B cell (primary cell): Measurements from ENCODE around the gene PA2G4. TPM values are rescaled to one million over a fixed set of nuclear protein-coding genes. Genes with fewer than 3 reads are reported as not detected.

Experiments
- ATAC-seq: fragments of 200-7000 bp; cut with Tn5 transposase; one replicate; pipeline ENCODE4 v1.10.0; 2021; ENCODE audit warnings: low read depth, mild to moderate bottlenecking, moderate number of reproducible peaks, moderate library complexity
- CTCF ChIA-PET: fragments of 350-600 bp; sonication (Branson Sonifier 250); formaldehyde crosslinking; loops from one replicate; lab custom pipeline; 2021; ENCODE audit warnings: antibody characterized with exemption, inconsistent platforms; lab: Charles Lee
- POLR2A ChIA-PET: fragments of 350-600 bp; sonication (Branson Sonifier 250); formaldehyde crosslinking; loops from one replicate; lab custom pipeline; 2021; ENCODE audit warnings: antibody characterized with exemption; lab: Charles Lee
- DNase-seq: peaks from one replicate; pipeline ENCODE4 v3.0.0; 2013
- H2AFZ ChIP-seq: 2 replicates; pipeline ENCODE4 v1.6.1; 2012; ENCODE audit warnings: mild to moderate bottlenecking, low read depth, low read length; ENCODE audit not compliant: insufficient read depth, poor library complexity, severe bottlenecking
- H3K27ac ChIP-seq, 2 donors: 1 replicate in 1 of 2; 2 replicates in 1 of 2; pipeline ENCODE4 v1.5.1; 2012 to 2013; ENCODE audit warnings: low read length in 2 of 2, mild to moderate bottlenecking in 2 of 2, moderate library complexity in 1 of 2
- H3K27me3 ChIP-seq, 4 experiments: fragments of 200-600 bp in 1 of 4; sonication (generic) in 1 of 4; replicated peaks in 1 of 4; 1 replicate in 2 of 4; 2 replicates in 2 of 4; pipeline versions ENCODE4 v1.6.1 to v1.7.0; 2013 to 2016; ENCODE audit warnings: low read length in 3 of 4, mild to moderate bottlenecking in 2 of 4, mixed read lengths in 1 of 4, moderate library complexity in 1 of 4; ENCODE audit not compliant: insufficient read depth in 4 of 4, control insufficient read depth in 3 of 4; ENCODE audit errors: control extremely low read depth in 1 of 4
- H3K36me3 ChIP-seq, 2 experiments: replicated peaks in 1 of 2; 1 replicate in 1 of 2; 2 replicates in 1 of 2; pipeline versions ENCODE4 v1.6.1 to v1.7.1; 2013; ENCODE audit warnings: low read length in 1 of 2; ENCODE audit not compliant: insufficient read depth in 2 of 2, control insufficient read depth in 1 of 2; ENCODE audit errors: control extremely low read depth in 1 of 2, extremely low read depth in 1 of 2
- H3K4me1 ChIP-seq, 2 donors: fragments of 200-600 bp in 1 of 2; sonication (generic) in 1 of 2; 1 replicate in 1 of 2; 2 replicates in 1 of 2; pipeline versions ENCODE4 v1.5.1 to v1.6.1; 2013 to 2017; ENCODE audit warnings: low read length in 2 of 2; ENCODE audit not compliant: control insufficient read depth in 2 of 2, insufficient read depth in 2 of 2
- H3K4me2 ChIP-seq: replicated peaks from 2 replicates; pipeline ENCODE3; 2012; ENCODE audit warnings: mild to moderate bottlenecking, low read depth, low read length; ENCODE audit not compliant: poor library complexity, severe bottlenecking
- H3K4me3 ChIP-seq, 5 experiments: fragments of 200-600 bp in 1 of 5; sonication (generic) in 1 of 5; 1 replicate in 3 of 5; 2 replicates in 2 of 5; pipeline versions ENCODE4 v1.5.1 to v1.7.0; 2011 to 2016; ENCODE audit warnings: low read length in 4 of 5, mild to moderate bottlenecking in 4 of 5, low read depth in 2 of 5, control low read depth in 1 of 5, moderate library complexity in 1 of 5; ENCODE audit not compliant: insufficient read depth in 1 of 5; ENCODE audit errors: control extremely low read depth in 1 of 5, extremely low read depth in 1 of 5
- H3K79me2 ChIP-seq: fragments of 200-600 bp; sonication (generic); one replicate; pipeline ENCODE4 v1.6.0; 2016; ENCODE audit warnings: low read length; ENCODE audit not compliant: control insufficient read depth, insufficient read depth
- H3K9ac ChIP-seq: fragments of 200-600 bp; sonication (generic); 2 replicates; pipeline ENCODE4 v1.6.1; 2017; ENCODE audit warnings: mild to moderate bottlenecking, low read length, moderate library complexity
- H3K9me3 ChIP-seq, 3 donors: one replicate each; pipeline versions ENCODE4 v1.6.1 to v1.7.1; 2013; ENCODE audit warnings: low read length in 2 of 3; ENCODE audit not compliant: control insufficient read depth in 2 of 3, insufficient read depth in 1 of 3; ENCODE audit errors: control extremely low read depth in 1 of 3
- H4K20me1 ChIP-seq: 2 replicates; pipeline ENCODE4 v1.6.0; 2012; ENCODE audit warnings: mild to moderate bottlenecking, low read length; ENCODE audit not compliant: insufficient read depth, control insufficient read depth, poor library complexity, severe bottlenecking
- H3K27ac Mint-ChIP-seq: one replicate; pipeline ENCODE4 v1.8.0; 2021; ENCODE audit warnings: mixed read lengths
- H3K27me3 Mint-ChIP-seq: one replicate; pipeline ENCODE4 v1.8.0; 2021; ENCODE audit warnings: mixed read lengths
- H3K4me1 Mint-ChIP-seq: one replicate; pipeline ENCODE4 v1.8.0; 2021; ENCODE audit warnings: mixed read lengths
- H3K4me3 Mint-ChIP-seq: one replicate; pipeline ENCODE4 v1.8.0; 2021; ENCODE audit warnings: mixed read lengths
- H3K9me3 Mint-ChIP-seq: one replicate; pipeline ENCODE4 v1.8.0; 2022; ENCODE audit warnings: mixed read lengths; ENCODE audit not compliant: insufficient read depth
- EZH2 ChIP-seq: IDR thresholded peaks from 2 replicates; pipeline ENCODE4 v1.6.1; 2012; ENCODE audit warnings: borderline replicate concordance, low read depth, mild to moderate bottlenecking, moderate library complexity, low read length; ENCODE audit not compliant: insufficient read depth, poor library complexity, severe bottlenecking
- WGBS: methylation state at CpG from one replicate; pipeline ENCODE4 v1.1.5; 2013; ENCODE audit warnings: missing lambda C conversion rate; ENCODE audit not compliant: insufficient coverage; 5-methylcytosine and 5-hydroxymethylcytosine counted together
- intact Hi-C: fragments of 100-400 bp; cut with micrococcal nuclease; formaldehyde crosslinking; loops from one replicate; pipeline ENCODE4 v1.10.0; 2022
- polyA plus RNA-seq: library from polyadenylated mRNA; depleted of rRNA; stranded (reverse); fragments of >200 nt; gene quantifications from 2 replicates; pipeline ENCODE4 v1.2.3, GENCODE V29; 2012
- total RNA-seq, 2 donors: library from RNA; stranded (reverse); fragments of 120-200 nt in 1 of 2; gene quantifications; 1 replicate in 1 of 2; 2 replicates in 1 of 2; pipeline versions ENCODE4 v1.2.3 to v1.2.4, GENCODE V29; 2013 to 2022
- TF ChIP-seq, protein P1 (sequence below): fragments of 200-600 bp; IDR thresholded peaks from one replicate; pipeline ENCODE4 v1.8.0; 2022; ENCODE audit warnings: antibody characterized with exemption, mild to moderate bottlenecking

The PA2G4 gene
- total and polyA plus RNA-seq, 2 donors (not counting 1 experiment from before 2014, with no cell fraction given): 56.7 to 77.3 TPM

DNA sequence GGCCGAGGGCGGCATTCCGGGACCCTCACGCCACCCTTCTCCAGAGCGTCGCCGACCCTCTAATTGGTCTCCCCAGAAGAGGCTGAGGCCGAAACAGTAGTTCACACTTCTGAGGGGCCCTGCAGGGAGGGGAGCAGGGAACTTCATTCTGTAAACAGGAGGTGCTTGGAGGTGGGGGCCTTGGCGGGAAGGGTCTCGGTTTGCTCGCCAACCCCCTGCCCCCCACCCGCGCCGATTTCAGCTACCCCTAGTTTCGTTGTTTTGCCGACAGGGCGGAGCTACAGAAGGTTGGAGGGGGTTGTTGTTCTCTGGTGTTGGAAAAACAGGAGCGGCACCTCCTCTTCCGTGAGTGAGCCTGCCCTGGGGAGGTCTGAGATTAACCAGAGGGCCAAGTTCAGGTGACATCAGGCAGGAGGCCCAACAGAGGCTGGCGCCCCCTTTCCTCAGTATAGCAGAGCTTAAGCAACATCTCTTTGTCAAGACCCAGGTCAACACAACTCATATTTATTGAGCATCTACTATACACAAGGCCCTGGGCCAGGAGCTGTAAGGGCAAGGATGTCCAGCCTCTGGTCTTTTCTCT, 23.7 kb upstream of the PA2G4 start:
- Histone ChIP-seq H3K9me3 (peaks cover 0 to 12% (median 0%) of the 10 kb centered on the region in 3 donors), H3K9ac (peak overlapping the region; percentile 79), H3K4me1 (peaks cover 18 to 22% of the 10 kb centered on the region in 2 donors), H2AFZ (peak overlapping the region; percentile 91), H4K20me1 (no peaks in the 10 kb centered on the region), H3K4me3 (peak overlapping the region in 4 of 5 experiments; percentile 53 to 91 (median 66)), H3K36me3 (no peaks in the 10 kb centered on the region), H3K4me2 (peak overlapping the region; percentile 100), H3K27me3 (peaks cover 0 to 46% (median 15%) of the 10 kb centered on the region in 4 experiments), H3K79me2 (no peaks in the 10 kb centered on the region), H3K27ac (no peak overlapping the region)
- Mint-ChIP-seq H3K9me3 (no peaks in the 10 kb centered on the region), H3K4me1 (peaks cover 12% of the 10 kb centered on the region), H3K27ac (no peak overlapping the region), H3K27me3 (peaks cover 20% of the 10 kb centered on the region), H3K4me3 (peak overlapping the region; percentile 91)
- DNase-seq (no peak), ATAC-seq (no peak)
- no peak for TF ChIP-seq EZH2
- TF ChIP-seq, protein P1, sequence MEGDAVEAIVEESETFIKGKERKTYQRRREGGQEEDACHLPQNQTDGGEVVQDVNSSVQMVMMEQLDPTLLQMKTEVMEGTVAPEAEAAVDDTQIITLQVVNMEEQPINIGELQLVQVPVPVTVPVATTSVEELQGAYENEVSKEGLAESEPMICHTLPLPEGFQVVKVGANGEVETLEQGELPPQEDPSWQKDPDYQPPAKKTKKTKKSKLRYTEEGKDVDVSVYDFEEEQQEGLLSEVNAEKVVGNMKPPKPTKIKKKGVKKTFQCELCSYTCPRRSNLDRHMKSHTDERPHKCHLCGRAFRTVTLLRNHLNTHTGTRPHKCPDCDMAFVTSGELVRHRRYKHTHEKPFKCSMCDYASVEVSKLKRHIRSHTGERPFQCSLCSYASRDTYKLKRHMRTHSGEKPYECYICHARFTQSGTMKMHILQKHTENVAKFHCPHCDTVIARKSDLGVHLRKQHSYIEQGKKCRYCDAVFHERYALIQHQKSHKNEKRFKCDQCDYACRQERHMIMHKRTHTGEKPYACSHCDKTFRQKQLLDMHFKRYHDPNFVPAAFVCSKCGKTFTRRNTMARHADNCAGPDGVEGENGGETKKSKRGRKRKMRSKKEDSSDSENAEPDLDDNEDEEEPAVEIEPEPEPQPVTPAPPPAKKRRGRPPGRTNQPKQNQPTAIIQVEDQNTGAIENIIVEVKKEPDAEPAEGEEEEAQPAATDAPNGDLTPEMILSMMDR: no peak
- ChIA-PET CTCF (interaction anchor here (1.4 kb wide), 1 partner anchor 38 kb away, joined by 3 read pairs; the partner anchor contains the start of gene ZC3H10), POLR2A (interaction anchor here (2.1 kb wide), 1 partner anchor 23 kb away, joined by 5 read pairs; the partner anchor contains the start of gene PA2G4)
- 25% methylated on average over 8 of the region's 20 CpGs for WGBS
- intact Hi-C loops: no loop called here
